GM18873 (cell line): ENCODE data around the gene MED26.
"Not testable (repeated sequence)": the region's sequence is repeated elsewhere in the genome, so short reads cannot be mapped to it uniquely, and the experiment has no call there.

Source experiments
- ATAC-seq: cut with Tn5 transposase; IDR thresholded peaks from one replicate; pipeline ENCODE4 v1.9.1; 2021; ENCODE audit warnings: mild to moderate bottlenecking, moderate library complexity, moderate number of reproducible peaks; ENCODE audit not compliant: unreplicated experiment, low FRiP score

Gene MED26

DNA sequence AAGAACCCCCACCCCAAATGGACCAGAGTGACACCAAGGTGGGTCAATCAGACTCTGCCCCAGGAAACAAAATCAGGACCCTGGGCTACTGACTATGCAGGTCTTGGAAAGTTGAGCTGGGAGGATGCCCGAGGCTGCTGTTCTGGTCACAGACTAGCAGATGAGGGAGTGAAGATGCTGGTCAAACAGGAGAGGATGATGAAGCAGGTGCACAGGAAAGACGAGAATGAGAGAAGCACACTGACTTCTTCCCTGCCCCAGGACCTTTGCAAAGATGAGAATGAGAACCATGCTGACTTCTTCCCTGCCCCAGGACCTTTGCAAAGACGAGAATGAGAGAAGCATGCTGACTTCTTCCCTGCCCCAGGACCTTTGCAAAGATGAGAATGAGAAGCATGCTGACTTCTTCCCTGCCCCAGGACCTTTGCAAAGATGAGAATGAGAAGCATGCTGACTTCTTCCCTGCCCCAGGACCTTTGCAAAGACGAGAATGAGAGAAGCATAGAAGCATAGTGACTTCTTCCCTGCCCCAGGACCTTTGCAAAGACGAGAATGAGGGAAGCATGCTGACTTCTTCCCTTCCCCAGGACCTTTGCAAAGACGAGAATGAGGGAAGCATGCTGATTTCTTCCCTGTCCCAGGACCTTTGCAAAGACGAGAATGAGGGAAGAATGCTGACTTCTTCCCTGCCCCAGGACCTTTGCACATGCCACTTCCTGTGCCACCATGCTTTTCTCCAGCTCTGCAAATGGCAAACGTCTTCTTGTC is 23.6 kb upstream of the MED26 start:
- ATAC-seq, result not testable (repeated sequence)

DNA sequence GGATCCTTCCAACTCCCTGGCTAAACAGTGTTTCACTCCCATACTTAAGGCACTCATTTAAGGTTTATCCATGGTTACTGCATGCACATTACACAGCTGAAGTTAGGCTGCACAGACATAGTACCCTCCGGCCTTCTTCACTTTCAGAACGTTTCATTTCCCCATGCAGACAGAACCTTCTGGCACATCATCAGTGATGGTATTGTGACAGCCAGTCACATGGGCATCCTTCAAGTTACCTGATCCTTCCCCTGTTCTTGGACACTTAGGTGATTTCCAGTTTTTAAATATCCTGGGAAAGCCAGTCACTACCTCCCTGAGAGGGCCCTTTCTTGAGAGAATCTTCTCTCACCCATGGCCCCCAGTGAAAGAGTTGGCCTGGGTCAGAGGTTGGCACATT is 22.8 kb upstream of the MED26 start:
- no peak for ATAC-seq

DNA sequence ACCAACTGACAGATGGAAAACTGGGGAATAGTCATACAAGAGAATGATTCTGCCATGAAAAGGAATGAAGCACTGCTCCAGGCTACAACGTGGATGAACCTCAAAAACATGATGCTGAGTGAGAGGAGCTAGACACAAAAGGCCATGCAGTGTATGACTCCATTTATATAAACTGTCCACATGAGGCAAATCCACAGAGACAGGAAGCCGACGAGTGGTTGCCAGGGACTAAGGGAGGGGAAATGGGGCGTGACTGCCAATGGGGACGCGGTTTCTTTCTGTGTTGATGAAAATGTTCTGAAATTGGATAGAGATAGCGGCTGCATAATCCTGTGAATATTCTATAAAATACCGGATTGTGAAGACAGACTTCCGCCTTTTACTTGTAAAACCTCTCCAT is 21.7 kb upstream of the MED26 start:
- ATAC-seq, result no peak

DNA sequence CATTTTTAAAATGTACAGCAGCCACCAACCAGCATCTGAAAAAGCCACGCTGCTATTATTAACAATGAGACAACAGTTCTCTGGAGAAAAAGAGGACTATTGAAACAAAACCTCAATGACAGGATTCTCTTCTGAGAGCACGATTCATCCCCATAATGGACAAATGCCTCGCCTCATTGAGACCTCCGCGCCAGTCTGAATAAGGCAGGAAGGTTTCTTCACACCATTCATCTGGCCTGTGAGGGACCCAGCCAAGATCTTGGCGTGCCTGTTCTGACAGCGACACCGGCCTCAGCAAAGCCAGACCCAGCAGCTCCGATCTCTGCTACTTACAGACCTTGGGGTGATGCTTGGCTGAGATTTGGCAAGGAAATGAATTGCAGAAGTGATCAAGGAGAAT is 17.1 kb upstream of the MED26 start:
- no peak for ATAC-seq

DNA sequence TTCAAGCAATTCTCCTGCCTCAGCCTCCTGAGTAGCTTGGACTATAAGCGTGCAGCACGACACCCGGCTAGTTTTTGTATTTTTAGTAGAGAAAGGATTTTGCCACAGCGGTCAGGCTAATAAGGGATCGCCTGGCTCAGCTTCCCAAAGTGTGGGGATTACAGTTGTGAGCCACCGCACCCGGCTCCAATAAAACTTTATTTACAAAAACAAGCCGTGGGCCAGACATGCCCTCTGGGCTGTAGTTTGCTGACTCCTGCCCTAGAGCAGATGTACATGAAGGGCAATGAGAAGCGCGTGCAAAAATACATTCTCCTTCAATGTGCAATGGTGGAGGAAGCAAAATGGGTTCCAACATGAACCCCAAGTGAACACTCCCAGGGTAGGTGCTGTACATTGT is 13.7 kb upstream of the MED26 start:
- no peak for ATAC-seq

DNA sequence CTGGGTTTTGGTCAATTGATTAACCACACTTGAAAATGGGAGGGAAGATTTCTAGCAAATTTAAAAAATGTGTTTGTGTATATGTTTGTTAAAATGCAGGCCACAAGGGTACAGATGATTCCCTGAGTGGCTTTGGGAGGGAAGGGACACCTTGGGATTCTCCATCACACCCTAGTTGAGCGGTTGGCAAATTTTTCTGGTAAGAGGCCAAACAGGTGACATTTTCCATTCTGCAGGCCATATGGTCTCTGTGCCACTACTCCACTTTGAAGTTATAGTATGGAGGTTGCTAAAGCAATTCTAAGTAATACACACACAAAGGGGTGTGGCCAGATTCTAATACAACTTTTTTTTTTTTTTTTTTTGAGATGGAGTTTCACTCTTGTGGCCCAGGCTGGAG is 12.9 kb upstream of the MED26 start:
- ATAC-seq, result no peak

DNA sequence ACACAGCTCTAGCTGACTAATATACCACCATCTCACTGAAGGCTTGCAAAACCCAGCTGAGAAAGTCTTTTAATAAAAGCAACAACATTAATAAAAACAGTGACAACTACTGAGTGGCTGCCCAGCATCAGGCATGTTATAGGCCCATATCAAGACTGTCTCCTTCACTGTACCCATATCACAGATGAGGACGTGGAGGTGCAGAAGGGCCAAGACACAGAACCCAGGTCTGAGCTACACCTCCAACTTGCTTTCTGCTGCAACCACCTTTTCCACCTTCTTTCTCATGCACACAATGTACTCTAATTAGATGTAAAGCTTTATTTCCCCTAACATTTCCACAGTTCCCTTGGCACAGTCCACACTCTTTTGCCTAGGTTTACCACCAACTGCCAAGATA is 10.7 kb upstream of the MED26 start:
- no peak for ATAC-seq

DNA sequence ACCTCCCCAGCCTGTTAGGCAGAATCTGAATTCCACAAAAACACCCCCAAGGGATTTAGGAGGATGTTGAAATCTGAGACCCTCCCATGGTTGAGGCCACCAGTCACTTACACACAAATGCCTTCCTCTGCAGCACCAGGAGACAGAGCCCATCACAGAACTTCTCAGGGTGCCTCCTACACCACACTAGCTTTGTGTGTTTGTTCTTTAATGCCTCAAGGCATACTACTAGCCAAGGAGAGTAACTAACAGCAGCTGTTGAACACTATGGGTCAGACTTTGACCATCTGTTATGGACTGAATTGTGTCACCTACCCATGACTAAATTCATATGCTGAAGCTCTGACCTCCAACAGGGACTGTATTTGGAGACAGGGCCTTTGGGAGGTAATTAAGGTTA is 9.5 kb upstream of the MED26 start:
- no peak for ATAC-seq

DNA sequence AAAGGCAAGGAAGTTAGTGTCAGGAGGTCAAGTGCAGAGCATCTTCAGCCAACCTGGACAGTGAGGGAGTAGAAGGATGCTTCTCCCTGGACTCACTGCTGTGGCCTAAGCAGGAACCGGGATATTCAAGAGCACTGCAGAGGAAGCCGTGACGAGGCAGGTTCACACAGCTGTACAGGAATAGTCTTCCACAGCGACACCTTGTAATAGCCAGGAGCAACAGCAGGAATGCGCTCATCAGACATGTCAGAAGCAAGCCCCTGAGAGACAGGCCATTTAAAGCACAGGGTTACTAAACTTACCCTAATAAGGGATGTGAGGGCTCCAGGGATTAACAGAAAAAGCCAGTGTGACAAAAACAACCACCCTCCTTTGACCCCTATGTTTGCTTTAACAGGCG is 3.5 kb upstream of the MED26 start:
- no peak for ATAC-seq

DNA sequence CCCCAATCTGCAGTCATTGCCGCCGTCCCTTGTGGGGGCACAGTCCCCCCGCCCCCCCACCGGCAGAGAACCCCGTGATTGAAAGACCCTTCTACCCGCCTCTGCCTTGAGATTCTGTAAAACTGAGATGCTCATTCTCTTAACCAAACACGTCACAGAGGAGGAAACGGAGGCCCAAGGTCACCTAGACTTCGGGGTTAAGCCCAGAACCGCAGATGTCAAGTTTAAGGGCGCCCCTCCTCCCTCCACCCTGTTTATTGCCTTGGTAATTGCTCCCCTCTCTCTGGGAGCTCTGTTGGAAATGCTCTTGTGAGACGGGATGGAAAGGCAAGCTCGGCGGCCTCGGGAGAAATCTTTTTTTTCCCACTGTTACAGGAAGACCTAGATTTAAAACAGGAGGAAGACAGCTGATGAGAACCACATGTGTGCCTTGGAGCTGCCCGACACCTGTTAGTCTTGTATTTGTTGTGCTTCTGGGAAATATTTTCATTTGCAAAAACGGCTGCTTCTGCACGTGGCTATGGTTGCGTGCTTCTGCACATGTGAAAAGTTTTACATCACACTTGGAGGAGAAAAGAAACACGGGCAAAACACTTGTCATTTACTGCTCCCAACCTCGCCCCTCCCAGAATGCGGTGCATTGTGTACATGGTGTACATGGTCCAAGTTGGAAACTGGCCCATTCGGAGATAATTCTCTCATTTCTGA is 1.1 kb upstream of the MED26 start:
- ATAC-seq, result no peak

DNA sequence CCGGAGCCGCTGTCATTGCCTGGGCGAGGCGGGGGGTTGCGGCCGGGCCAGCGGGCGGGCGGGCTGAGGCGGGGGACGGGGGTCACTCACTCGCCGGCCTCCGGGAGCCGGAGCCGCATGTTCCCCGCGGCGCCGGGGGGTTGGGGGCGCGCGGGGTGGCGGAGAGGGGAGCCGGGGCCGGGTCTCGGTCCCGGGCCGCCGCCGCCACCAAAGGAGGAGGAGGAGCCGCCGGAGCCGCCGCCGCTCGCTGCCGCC is 149 bp downstream of the MED26 start:
- ATAC-seq, result no peak

DNA sequence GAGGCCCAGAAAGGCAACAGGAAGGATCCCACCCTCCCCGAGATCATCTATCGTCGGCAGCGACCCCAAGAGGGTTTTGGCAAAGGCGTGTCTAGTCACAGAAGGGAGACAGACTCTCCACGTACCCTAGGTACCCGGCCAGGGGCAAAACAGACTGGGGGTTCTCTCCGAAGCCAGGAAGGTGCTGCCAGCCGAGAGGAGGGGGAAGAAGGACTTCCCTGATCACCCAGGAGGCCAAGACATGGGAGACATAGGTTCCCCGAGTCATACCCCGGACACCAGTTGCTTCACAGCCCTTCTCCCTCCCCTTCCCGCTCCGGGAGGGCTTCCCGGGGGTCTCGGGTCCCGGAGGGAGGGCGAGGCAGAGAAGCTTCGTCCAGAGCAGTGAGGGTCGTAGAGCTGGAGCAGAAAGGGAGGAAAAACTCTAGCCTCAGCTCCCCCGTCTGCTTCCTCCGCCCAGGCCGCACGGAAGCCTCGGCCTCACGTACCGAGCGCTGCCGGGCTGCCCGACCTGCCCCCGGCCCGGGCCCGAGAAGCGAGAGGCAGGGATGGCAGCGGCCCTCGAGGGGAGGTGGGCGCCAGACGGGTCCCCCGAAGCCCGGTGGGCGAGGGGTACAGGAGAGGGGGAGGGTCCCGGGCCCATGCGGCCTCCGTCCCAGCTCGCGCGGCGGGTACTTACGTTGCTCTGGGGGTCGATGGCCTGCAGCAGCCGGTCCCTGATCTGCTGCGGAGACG is 644 bp downstream of the MED26 start:
- ATAC-seq, result peak; percentile 2

DNA sequence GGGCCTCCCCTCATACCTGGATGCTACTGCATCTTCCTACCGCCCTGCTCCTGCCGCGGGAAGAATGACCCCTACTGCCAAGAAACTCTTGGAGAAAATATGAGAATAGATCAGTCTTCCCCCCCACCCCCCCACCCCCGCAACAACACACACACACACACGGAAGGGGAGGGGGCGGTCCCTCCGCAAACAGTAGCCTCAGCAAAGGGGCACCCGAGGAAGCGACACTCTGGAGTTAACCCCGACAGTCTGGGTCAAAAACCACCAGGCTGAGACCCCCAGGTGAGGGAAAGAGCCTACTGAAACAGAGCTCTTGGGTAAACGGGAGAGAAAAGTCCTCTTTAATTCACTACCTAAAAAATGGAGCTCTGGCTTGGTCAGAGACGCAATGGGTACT is 1.2 kb downstream of the MED26 start:
- ATAC-seq, result no peak

DNA sequence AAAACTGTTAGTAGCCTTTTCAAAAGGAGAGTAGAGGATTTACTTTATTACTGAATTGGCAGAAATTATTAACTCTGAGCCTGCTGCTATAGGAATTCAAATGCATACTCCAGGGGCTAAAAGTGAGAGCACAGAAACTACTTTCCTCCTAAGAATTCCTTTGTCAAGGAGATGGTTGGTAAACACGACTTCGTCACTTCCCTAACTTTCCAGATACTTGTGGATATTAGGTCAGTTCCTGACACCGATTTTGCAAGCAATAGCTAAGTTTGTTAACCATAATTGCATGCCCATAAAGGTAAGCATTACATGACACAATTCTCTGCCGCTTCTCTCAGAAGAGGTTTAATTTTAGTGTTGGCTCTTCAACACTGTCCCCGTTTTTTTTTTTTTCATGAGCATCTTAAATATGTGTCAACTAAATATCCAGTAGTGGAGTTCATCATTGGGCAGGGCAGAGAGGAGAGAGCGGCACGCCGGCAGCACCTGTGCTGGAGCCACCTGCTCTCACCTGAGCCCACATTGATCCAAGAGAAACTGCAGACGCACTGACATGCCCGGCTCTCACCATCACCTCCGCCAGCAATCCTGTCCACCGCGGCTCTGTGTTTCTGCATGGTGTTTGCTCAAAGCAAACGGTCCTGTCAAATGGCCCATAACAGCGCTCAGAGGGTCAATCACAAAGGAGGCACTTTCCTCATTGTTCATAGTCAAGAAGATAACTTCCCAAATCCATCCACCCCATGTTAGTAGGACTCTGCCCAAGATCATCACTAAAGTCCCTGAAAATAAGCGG is 2.6 kb downstream of the MED26 start:
- no peak for ATAC-seq

DNA sequence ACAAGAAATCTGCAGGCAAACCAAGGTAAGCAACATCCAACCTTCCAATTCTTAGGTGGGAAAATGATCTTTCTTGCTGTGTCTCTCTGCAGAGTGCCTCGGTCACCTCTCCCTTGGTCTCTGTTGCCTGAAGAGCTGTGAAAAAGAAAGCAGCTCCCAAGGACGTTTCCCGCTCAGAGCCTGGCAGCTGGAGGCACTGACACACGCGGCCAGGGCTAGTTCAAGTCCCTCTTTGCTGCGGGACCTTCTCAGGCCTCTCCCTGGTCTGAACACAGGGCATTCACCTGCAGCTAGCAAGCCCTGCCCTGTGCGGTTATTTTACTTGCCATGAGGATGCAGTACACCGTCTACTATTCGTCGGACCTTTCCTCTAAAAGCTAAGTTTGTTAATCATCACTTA is 3.8 kb downstream of the MED26 start:
- no peak for ATAC-seq

DNA sequence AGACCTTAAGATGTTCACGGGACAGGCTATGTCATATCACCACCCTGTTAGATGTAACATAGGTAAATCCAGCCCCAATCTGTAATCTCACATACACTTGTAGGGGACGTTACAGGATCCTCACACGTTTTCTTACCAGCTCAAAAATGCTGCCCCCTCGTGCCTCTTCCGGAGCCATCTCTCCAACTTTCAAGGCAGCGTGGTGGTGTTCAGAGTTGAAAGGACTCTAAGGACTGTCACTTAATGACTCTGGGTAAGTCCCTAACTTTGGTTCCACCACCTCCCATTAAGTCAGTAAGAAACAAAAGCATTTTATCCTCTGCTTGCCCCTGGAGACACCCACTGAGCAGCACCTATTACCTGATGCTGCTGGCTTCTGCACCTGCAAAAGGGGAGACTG is 4.4 kb downstream of the MED26 start:
- no peak for ATAC-seq

DNA sequence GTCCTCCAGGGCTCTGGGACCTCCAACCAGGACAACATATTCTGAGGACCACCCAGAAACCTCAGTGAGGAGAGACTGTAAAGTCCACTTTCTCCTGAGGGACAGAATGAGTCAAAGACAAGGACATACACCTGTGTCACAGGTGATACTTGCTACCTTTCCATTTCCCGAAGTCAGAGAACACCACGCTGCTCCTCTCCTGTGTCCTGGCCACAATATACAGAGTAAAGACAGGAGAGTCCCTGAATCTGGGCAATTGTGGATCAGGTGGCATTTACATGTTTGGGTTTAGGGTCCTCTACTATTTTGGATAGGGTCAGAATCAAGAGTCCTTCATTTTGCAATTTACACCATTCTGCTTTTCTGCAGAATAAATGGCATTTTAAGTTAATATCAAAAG is 4.9 kb downstream of the MED26 start:
- ATAC-seq, result no peak

DNA sequence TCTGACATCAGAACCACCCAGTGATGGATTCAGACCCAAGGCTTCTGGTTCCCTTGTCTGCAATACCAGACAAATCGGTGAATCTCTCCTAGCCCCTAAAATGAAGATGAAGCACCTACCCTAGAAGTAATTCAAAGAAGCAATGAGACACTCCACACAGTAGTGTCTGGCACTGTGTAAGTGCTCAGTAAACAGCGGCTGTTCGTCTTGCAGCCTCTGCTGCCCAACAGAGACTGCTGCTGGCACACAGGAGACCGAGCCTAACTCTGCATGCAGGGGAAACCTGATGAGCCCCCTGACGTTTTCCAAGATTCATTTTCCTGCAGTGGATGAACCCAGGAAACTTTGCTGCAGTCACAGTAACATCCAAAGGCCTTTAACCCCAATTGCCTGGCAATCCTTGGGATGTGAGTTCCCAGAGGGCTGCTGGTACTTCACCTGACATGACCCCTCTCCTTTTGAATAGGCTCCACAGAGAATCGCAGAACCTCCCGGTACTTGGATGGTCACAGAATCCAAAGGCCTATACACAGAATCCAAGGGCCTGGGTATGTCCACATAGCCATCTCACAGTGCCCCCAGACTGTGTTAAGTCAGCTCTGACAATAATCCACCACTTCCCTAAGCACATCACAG is 6.7 kb downstream of the MED26 start:
- no peak for ATAC-seq

DNA sequence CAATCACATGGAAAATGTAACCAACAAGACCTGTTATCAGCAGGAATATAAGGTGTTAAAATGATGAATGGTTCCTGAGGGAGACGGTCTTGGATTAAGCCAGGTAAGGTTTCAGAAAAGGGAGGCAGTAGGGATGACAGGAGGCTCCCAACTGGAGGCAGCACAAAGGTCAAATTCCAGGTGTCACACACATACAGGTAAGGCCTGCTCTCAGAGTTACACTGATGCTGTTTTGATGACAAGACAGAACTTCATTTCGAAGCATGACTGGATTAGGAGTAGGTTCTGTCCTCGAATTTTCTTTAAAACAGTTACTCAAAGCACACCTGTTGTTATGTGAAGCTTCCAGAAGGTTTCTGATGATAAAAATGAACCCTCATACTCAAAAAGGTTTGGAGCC is 7.4 kb downstream of the MED26 start:
- no peak for ATAC-seq

DNA sequence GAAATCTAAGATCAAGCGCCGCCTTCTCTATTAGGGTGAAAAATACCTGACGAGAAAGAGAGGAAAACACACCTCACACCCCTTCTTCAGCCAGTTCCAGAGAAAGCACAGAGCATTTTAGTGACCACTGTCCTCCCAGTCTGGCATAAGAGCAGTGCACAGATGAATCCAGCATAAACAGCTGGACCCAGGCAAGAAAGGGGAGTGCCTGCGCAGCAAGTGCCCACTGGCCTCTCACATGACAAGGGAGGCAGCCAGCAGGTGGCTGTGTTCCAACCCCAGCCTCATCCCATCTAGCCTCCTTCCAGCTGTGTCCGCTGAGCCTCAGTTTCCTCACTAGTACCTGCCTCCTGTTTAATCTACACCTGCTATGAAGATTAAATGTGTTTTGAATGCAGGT is 8.0 kb downstream of the MED26 start:
- no peak for ATAC-seq

DNA sequence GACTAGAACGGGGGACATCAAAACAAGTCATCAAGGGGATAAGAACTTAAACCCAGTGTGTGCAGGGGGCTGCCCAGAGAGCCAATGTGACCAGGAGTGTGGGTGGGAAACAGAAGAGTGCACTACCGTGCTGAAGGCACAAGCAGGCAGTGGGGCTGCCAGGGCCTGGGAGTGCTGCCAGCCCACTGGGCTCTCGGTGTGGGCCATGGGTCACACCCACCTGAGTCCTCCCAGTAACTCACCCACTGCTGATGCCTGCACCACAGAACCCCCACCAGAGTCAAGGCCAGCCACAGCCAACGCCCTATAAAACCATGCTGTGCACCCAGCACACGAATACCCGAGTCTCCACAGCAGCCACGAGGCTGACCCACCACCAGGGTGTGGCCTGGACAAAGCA is 8.5 kb downstream of the MED26 start:
- no peak for ATAC-seq
